H1 (cell line): ENCODE results near the gene MAF.

Experiments used
- EZH2 ChIP-seq: fragments of 200-600 bp; sonication (generic); IDR thresholded peaks from 2 replicates; pipeline ENCODE4 v1.7.1; 2012; ENCODE audit warnings: low read depth, mild to moderate bottlenecking, moderate library complexity, low read length, inconsistent platforms; ENCODE audit not compliant: severe bottlenecking
- JUND ChIP-seq: IDR thresholded peaks from 2 replicates; pipeline ENCODE4 v1.6.1; 2011; ENCODE audit warnings: mild to moderate bottlenecking, improper control_type of control experiment, low read length
- KDM1A ChIP-seq: fragments of 200-600, 300-600 bp; sonication (generic); IDR thresholded peaks from 2 replicates; pipeline ENCODE4 v1.7.1; 2016; ENCODE audit warnings: mild to moderate bottlenecking, low read length, borderline replicate concordance
- POLR2A ChIP-seq, 2 experiments: IDR thresholded peaks; 1 replicate in 1 of 2; 2 replicates in 1 of 2; pipeline ENCODE4 v1.6.1; 2011; ENCODE audit warnings: low read depth in 2 of 2, low read length in 2 of 2, mild to moderate bottlenecking in 2 of 2; ENCODE audit errors: control extremely low read depth in 1 of 2
- RFX5 ChIP-seq: IDR thresholded peaks from 2 replicates; pipeline ENCODE4 v1.6.1; 2011; ENCODE audit warnings: low read depth, low read length, improper control_type of control experiment, borderline replicate concordance
- SRF ChIP-seq: IDR thresholded peaks from 2 replicates; pipeline ENCODE4 v1.6.1; 2011; ENCODE audit warnings: mild to moderate bottlenecking, low read depth, low read length, moderate library complexity
- ZNF274 ChIP-seq: IDR thresholded peaks from 2 replicates; pipeline ENCODE4 v1.7.0; 2012; ENCODE audit warnings: low read length, borderline replicate concordance; ENCODE audit errors: extremely low read depth
- TF ChIP-seq, protein P1 (sequence below), 3 experiments: IDR thresholded peaks; 1 replicate in 2 of 3; 2 replicates in 1 of 3; pipeline versions ENCODE4 v1.5.1 to v1.6.1; 2011; ENCODE audit warnings: low read length in 3 of 3, mild to moderate bottlenecking in 3 of 3, inconsistent platforms in 2 of 3, low read depth in 1 of 3, moderate library complexity in 1 of 3; ENCODE audit not compliant: insufficient read depth in 1 of 3; ENCODE audit errors: control extremely low read depth in 1 of 3
- TF ChIP-seq, protein P2 (sequence below): IDR thresholded peaks from 2 replicates; pipeline ENCODE4 v1.6.1; 2012; ENCODE audit warnings: inconsistent platforms

DNA sequence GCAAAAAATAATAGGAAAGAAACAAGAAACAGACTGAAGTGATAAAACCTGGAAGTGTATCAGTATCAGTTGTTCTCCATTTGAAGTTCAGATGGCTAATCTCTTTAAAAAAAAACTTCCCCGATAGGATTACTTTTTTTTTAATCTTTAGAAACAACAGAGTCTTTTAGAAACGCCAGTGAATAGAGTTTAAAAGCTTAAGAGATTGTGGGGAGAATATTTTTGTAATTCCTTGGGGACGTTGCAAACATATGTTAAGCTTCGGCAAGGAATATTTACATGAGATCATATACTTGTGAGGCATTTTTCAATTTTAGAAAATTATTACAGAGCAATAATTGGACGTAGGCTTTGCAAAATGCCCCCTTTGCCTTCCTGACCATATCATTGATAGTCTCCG is 13.2 kb downstream of the MAF start:
- no peak for TF ChIP-seq RFX5
- TF ChIP-seq ZNF274: no peak
- TF ChIP-seq, protein P1, sequence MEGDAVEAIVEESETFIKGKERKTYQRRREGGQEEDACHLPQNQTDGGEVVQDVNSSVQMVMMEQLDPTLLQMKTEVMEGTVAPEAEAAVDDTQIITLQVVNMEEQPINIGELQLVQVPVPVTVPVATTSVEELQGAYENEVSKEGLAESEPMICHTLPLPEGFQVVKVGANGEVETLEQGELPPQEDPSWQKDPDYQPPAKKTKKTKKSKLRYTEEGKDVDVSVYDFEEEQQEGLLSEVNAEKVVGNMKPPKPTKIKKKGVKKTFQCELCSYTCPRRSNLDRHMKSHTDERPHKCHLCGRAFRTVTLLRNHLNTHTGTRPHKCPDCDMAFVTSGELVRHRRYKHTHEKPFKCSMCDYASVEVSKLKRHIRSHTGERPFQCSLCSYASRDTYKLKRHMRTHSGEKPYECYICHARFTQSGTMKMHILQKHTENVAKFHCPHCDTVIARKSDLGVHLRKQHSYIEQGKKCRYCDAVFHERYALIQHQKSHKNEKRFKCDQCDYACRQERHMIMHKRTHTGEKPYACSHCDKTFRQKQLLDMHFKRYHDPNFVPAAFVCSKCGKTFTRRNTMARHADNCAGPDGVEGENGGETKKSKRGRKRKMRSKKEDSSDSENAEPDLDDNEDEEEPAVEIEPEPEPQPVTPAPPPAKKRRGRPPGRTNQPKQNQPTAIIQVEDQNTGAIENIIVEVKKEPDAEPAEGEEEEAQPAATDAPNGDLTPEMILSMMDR (IDR thresholded peaks at IDR 0.05; ENCODE audit: control extremely low read depth in 1 of 3, insufficient read depth in 1 of 3, low read depth in 1 of 3, low read length in 3 of 3): no peak
- TF ChIP-seq KDM1A: no peak
- no peak for TF ChIP-seq EZH2
- TF ChIP-seq POLR2A (IDR thresholded peaks at IDR 0.05; ENCODE audit: control extremely low read depth in 1 of 2, low read depth in 2 of 2, low read length in 2 of 2): no peak
- TF ChIP-seq, protein P2, sequence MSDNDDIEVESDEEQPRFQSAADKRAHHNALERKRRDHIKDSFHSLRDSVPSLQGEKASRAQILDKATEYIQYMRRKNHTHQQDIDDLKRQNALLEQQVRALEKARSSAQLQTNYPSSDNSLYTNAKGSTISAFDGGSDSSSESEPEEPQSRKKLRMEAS: no peak
- no peak for TF ChIP-seq SRF
- no peak for TF ChIP-seq JUND
